HCT116 (cell line): ENCODE measurements around the gene NCMAP. TPM values are rescaled to one million over a fixed set of nuclear protein-coding genes. Genes with fewer than 3 reads are reported as not detected.

Experiments used
- ATAC-seq: fragments of 200-7000 bp; cut with Tn5 transposase; 2 replicates; pipeline ENCODE4 v1.9.1; 2020; ENCODE audit warnings: mild to moderate bottlenecking, moderate library complexity
- BruUV-seq: library from RNA; stranded (reverse); fragments of 400-500 nt; replicated peaks from 2 replicates; lab custom pipeline; 2021; lab: Mats Ljungman, UMichigan
- CTCF ChIA-PET: fragments of 300-600 bp; sonication (Branson Sonifier 250); formaldehyde crosslinking; loops from one replicate; lab custom pipeline; 2021; ENCODE audit warnings: antibody characterized with exemption; lab: Charles Lee
- POLR2A ChIA-PET: fragments of 300-600, 350-600 bp; sonication (Branson Sonifier 250); formaldehyde crosslinking; loops from one replicate; lab custom pipeline; 2021; ENCODE audit warnings: antibody characterized with exemption; lab: Charles Lee
- RAD21 ChIA-PET, 2 experiments: fragments of 300-600 bp; sonication (Branson Sonifier 250); formaldehyde crosslinking; loops; one replicate each; lab custom pipeline; 2023; ENCODE audit warnings: low total read pairs in 2 of 2; ENCODE audit not compliant: uncharacterized antibody in 2 of 2, unreplicated experiment in 2 of 2, low non-redundant PET in 1 of 2; lab: Charles Lee
- DNase-seq: peaks from one replicate; pipeline ENCODE4 v3.0.0-alpha.2; 2010; ENCODE audit warnings: low read depth, low spot score
- H2AFZ ChIP-seq: fragments of 200-600 bp; shearing (Covaris generic), sonication (generic); 2 replicates; pipeline ENCODE4 v1.6.1; 2017; ENCODE audit warnings: low read depth, mixed run types, mixed read lengths, antibody characterized with exemption, low read length; ENCODE audit not compliant: poor library complexity, severe bottlenecking
- H3K27ac ChIP-seq: 2 replicates; pipeline ENCODE4 v1.5.1; 2012; ENCODE audit warnings: low read depth, low read length
- H3K27me3 ChIP-seq: fragments of 200-600 bp; sonication (generic); 2 replicates; pipeline ENCODE4 v1.6.1; 2016; ENCODE audit warnings: mixed run types, low read length, mixed read lengths; ENCODE audit not compliant: insufficient read depth
- H3K36me3 ChIP-seq, 2 experiments: fragments of 200-500 bp in 1 of 2; fragments of 200-600 bp in 1 of 2; sonication (Bioruptor generic) in 1 of 2; sonication (generic) in 1 of 2; 2 replicates each; pipeline versions ENCODE4 v1.5.1 to v1.6.1; 2014 to 2016; ENCODE audit warnings: low read length in 2 of 2, inconsistent platforms in 1 of 2, mixed read lengths in 1 of 2, mixed run types in 1 of 2; ENCODE audit not compliant: insufficient read depth in 2 of 2, control insufficient read depth in 1 of 2
- H3K4me1 ChIP-seq, 2 experiments: fragments of 200-600 bp in 1 of 2; sonication (generic) in 1 of 2; 2 replicates each; pipeline versions ENCODE4 v1.5.1 to v1.6.1; 2012 to 2017; ENCODE audit warnings: low read length in 2 of 2, inconsistent platforms in 1 of 2, mild to moderate bottlenecking in 1 of 2, mixed read lengths in 1 of 2, mixed run types in 1 of 2, moderate library complexity in 1 of 2; ENCODE audit not compliant: insufficient read depth in 2 of 2, control insufficient read depth in 1 of 2
- H3K4me2 ChIP-seq: fragments of 200-600 bp; sonication (generic); 2 replicates; pipeline ENCODE4 v1.6.1; 2017; ENCODE audit warnings: mixed run types, low read length, mixed read lengths
- H3K4me3 ChIP-seq, 2 experiments: fragments of 200-600 bp in 1 of 2; sonication (generic) in 1 of 2; replicated peaks in 1 of 2; 2 replicates each; pipeline ENCODE4 v1.5.1; 2011 to 2016; ENCODE audit warnings: low read length in 2 of 2, control low read depth in 1 of 2, low read depth in 1 of 2, mild to moderate bottlenecking in 1 of 2, mixed read lengths in 1 of 2, mixed run types in 1 of 2
- H3K79me2 ChIP-seq: fragments of 200-600 bp; sonication (generic); 2 replicates; pipeline ENCODE4 v1.6.1; 2017; ENCODE audit warnings: mild to moderate bottlenecking, mixed run types, low read length, moderate library complexity, mixed read lengths; ENCODE audit not compliant: insufficient read depth
- H3K9ac ChIP-seq: fragments of 200-600 bp; sonication (generic); 2 replicates; pipeline ENCODE4 v1.6.1; 2016; ENCODE audit warnings: low read length, mixed read lengths
- H3K9me2 ChIP-seq: fragments of 200-600 bp; sonication (generic), shearing (Covaris generic); 2 replicates; pipeline ENCODE4 v1.6.1; 2017; ENCODE audit warnings: mixed run types, mild to moderate bottlenecking, moderate library complexity; ENCODE audit not compliant: insufficient read depth
- H3K9me3 ChIP-seq, 2 experiments: fragments of 200-500 bp in 1 of 2; fragments of 200-600 bp in 1 of 2; sonication (Bioruptor generic) in 1 of 2; sonication (generic) in 1 of 2; 2 replicates each; pipeline ENCODE4 v1.6.1; 2014 to 2017; ENCODE audit warnings: low read length in 2 of 2, mixed read lengths in 2 of 2, inconsistent platforms in 1 of 2, low read depth in 1 of 2, mild to moderate bottlenecking in 1 of 2, mixed run types in 1 of 2, moderate library complexity in 1 of 2; ENCODE audit not compliant: control insufficient read depth in 1 of 2, insufficient read depth in 1 of 2
- H4K20me1 ChIP-seq: fragments of 200-600 bp; sonication (generic), shearing (Covaris generic); 2 replicates; pipeline ENCODE4 v1.6.1; 2017; ENCODE audit warnings: mixed run types, mild to moderate bottlenecking, moderate library complexity; ENCODE audit not compliant: insufficient read depth
- ATF3 ChIP-seq: IDR thresholded peaks from 2 replicates; pipeline ENCODE4 v1.6.1; 2012
- CBX3 ChIP-seq: IDR thresholded peaks from 2 replicates; pipeline ENCODE4 v1.6.1; 2012; ENCODE audit warnings: low read depth
- CTCF ChIP-seq, 3 experiments: fragments of 200-600 bp in 1 of 3; sonication (generic) in 1 of 3; IDR thresholded peaks in 2 of 3; conservative IDR thresholded peaks in 1 of 3; 2 replicates each; pipeline ENCODE4 v1.5.1; 2012 to 2017; ENCODE audit warnings: low read depth in 2 of 3, low read length in 2 of 3, antibody characterized with exemption in 1 of 3, borderline replicate concordance in 1 of 3, control low read depth in 1 of 3, mild to moderate bottlenecking in 1 of 3, mixed read lengths in 1 of 3, mixed run types in 1 of 3, moderate library complexity in 1 of 3; ENCODE audit not compliant: insufficient read depth in 1 of 3
- EGR1 ChIP-seq: IDR thresholded peaks from 2 replicates; pipeline ENCODE4 v1.6.1; 2012; ENCODE audit warnings: low read depth
- EZH2 ChIP-seq: fragments of 200-600 bp; sonication (generic); IDR thresholded peaks from 2 replicates; pipeline ENCODE4 v1.6.1; 2017; ENCODE audit warnings: antibody characterized with exemption, mixed run types
- EZH2phosphoT487 ChIP-seq: fragments of 200-600 bp; IDR thresholded peaks from 2 replicates; pipeline ENCODE4 v1.6.1; 2018; ENCODE audit warnings: antibody characterized with exemption, borderline replicate concordance
- FOSL1 ChIP-seq: IDR thresholded peaks from 2 replicates; pipeline ENCODE4 v1.6.1; 2012; ENCODE audit warnings: low read depth
- JUND ChIP-seq: IDR thresholded peaks from 2 replicates; pipeline ENCODE4 v1.6.1; 2012
- MAX ChIP-seq: IDR thresholded peaks from 2 replicates; pipeline ENCODE4 v1.6.1; 2012
- POLR2A ChIP-seq: IDR thresholded peaks from 2 replicates; pipeline ENCODE4 v1.7.0; 2011; ENCODE audit warnings: borderline replicate concordance; ENCODE audit not compliant: insufficient read depth, insufficient read length; ENCODE audit errors: extremely low read depth
- RAD21 ChIP-seq: IDR thresholded peaks from 2 replicates; pipeline ENCODE4 v1.6.1; 2012; ENCODE audit warnings: low read depth, mild to moderate bottlenecking
- REST ChIP-seq: IDR thresholded peaks from 2 replicates; pipeline ENCODE4 v1.6.1; 2012; ENCODE audit warnings: low read depth
- SP1 ChIP-seq: IDR thresholded peaks from 2 replicates; pipeline ENCODE4 v1.6.1; 2012; ENCODE audit warnings: low read depth
- SRF ChIP-seq: IDR thresholded peaks from 2 replicates; pipeline ENCODE4 v1.6.1; 2012; ENCODE audit warnings: low read depth
- TCF7L2 ChIP-seq: IDR thresholded peaks from 2 replicates; pipeline ENCODE4 v1.7.0; 2011; ENCODE audit warnings: borderline replicate concordance, inconsistent platforms; ENCODE audit not compliant: insufficient read depth, insufficient read length; ENCODE audit errors: extremely low read depth
- YY1 ChIP-seq: IDR thresholded peaks from 2 replicates; pipeline ENCODE4 v1.6.1; 2011; ENCODE audit warnings: low read length, low read depth, moderate library complexity, mild to moderate bottlenecking; ENCODE audit not compliant: insufficient replicate concordance; ENCODE audit errors: extremely low read depth
- ZBTB33 ChIP-seq: IDR thresholded peaks from 2 replicates; pipeline ENCODE4 v1.6.1; 2011; ENCODE audit warnings: mild to moderate bottlenecking, low read length, moderate library complexity; ENCODE audit not compliant: insufficient replicate concordance; ENCODE audit errors: extremely low read depth
- ZFX ChIP-seq: fragments of 450-650 bp; IDR thresholded peaks from 2 replicates; pipeline ENCODE4 v1.6.1; 2017
- ZNF274 ChIP-seq: fragments of 200-500 bp; sonication (Bioruptor generic); IDR thresholded peaks from 2 replicates; pipeline ENCODE4 v1.6.1; 2014; ENCODE audit warnings: mild to moderate bottlenecking, low read depth, low read length, inconsistent platforms
- intact Hi-C: fragments of 100-400 bp; cut with micrococcal nuclease; formaldehyde crosslinking; loops from 2 replicates; pipeline ENCODE4 v1.10.0; 2022
- total RNA-seq: library from RNA; stranded (reverse); gene quantifications from one replicate; pipeline ENCODE4 v1.2.1, GENCODE V29; 2021; ENCODE audit not compliant: unreplicated experiment

NCMAP gene
- total RNA-seq, 1 experiment from 2014 or later: 0.84 TPM

- ChIA-PET RAD21 (no interaction called here), POLR2A (no interaction called here), CTCF (no interaction called here)
- Histone ChIP-seq H3K79me2 (no peaks in the 10 kb centered on the region), H3K9ac (no peak overlapping the region), H2AFZ (no peak overlapping the region), H3K9me2 (no peaks in the 10 kb centered on the region), H3K9me3 (no peaks in the 10 kb centered on the region), H3K27ac (no peak overlapping the region), H3K36me3 (no peaks in the 10 kb centered on the region), H4K20me1 (no peaks in the 10 kb centered on the region), H3K4me3 (no peak overlapping the region)
- no TSS peak for BruUV-seq
- ATAC-seq: no peak
- TF ChIP-seq TCF7L2 (no peak), EGR1 (no peak), SP1 (no peak), SRF (no peak), EZH2 (no peak), EZH2phosphoT487 (no peak), POLR2A (no peak), ZBTB33 (no peak), ATF3 (no peak), ZNF274 (no peak), ZFX (no peak), CBX3 (no peak), CTCF (IDR thresholded peaks at IDR 0.05 in 2 of 3, conservative IDR thresholded peaks at IDR 0.05 in 1 of 3; ENCODE audit: borderline replicate concordance in 1 of 3, insufficient read depth in 1 of 3, low read depth in 2 of 3, low read length in 2 of 3) (no peak), JUND (no peak), FOSL1 (no peak), REST (no peak), MAX (no peak), RAD21 (no peak), YY1 (no peak)
- TF ChIP-seq, all 23 proteins: peak for 0
- intact Hi-C loops: no loop called here
- Histone ChIP-seq H3K4me2 (no peak overlapping the region), H3K4me1 (no peaks in the 10 kb centered on the region), H3K27me3 (no peaks in the 10 kb centered on the region)
- DNase-seq: no peak
These were observed 66.3 kb downstream of the NCMAP start for GRCh38 chr1:24622218-24622617.
